Measurements from ENCODE around the gene HAS3. TPM values are rescaled to one million over a fixed set of nuclear protein-coding genes. Genes with fewer than 3 reads are reported as not detected.
"Not testable (repeated sequence)": the region's sequence is repeated elsewhere in the genome, so short reads cannot be mapped to it uniquely, and the experiment has no call there.

HAS3 gene
- total RNA-seq, 6 experiments from 2014 or later, result 0.39 to 1.0 (median 0.63) TPM

DNA sequence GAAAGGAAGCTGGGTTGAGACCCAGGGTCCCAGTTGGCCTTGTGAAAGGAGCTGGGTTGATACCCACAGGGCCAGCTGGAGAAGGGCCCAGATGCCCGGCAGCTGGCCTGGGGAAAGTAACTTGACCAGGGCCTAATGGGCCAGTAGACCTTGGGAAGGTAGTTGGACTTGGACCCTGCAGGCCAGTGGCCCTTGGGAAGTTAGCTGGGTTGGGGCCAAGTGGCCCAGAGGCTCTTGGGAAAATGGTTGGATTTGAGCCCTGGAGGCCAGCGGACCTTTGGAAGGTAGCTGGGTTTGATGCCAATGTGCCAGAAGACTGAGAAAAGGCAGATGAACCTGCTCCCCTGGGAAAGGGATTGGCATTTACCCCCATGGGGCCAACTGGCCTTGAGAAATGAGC is 13.5 kb downstream of the HAS3 start:
- ATAC-seq (peak; percentile 93 to 95 (median 94)), DNase-seq (peak; percentile 76 to 91 (median 88))
- Histone ChIP-seq H3K27me3 (no peaks in the 10 kb centered on the region), H3K36me3 (peaks cover 0 to 9% (median 5%) of the 10 kb centered on the region in 4 donors), H3K27ac (peak overlapping the region in 2 of 3 donors; percentile 2 to 68), H3K4me1 (peaks cover 0 to 28% (median 12%) of the 10 kb centered on the region in 4 donors), H3K9me3 (no peaks in the 10 kb centered on the region), H3K4me3 (no peak overlapping the region)
- WGBS (ENCODE audit: insufficient coverage, low coverage, low lambda C conversion rate, missing lambda C conversion rate), result 0% methylated on average over 1 of the region's 2 CpGs
- TF ChIP-seq, protein P1, sequence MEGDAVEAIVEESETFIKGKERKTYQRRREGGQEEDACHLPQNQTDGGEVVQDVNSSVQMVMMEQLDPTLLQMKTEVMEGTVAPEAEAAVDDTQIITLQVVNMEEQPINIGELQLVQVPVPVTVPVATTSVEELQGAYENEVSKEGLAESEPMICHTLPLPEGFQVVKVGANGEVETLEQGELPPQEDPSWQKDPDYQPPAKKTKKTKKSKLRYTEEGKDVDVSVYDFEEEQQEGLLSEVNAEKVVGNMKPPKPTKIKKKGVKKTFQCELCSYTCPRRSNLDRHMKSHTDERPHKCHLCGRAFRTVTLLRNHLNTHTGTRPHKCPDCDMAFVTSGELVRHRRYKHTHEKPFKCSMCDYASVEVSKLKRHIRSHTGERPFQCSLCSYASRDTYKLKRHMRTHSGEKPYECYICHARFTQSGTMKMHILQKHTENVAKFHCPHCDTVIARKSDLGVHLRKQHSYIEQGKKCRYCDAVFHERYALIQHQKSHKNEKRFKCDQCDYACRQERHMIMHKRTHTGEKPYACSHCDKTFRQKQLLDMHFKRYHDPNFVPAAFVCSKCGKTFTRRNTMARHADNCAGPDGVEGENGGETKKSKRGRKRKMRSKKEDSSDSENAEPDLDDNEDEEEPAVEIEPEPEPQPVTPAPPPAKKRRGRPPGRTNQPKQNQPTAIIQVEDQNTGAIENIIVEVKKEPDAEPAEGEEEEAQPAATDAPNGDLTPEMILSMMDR (IDR thresholded peaks at IDR 0.05), result no peak
- TF ChIP-seq POLR2A (IDR thresholded peaks at IDR 0.05), result no peak
- intact Hi-C loops (cut with DNase I), result loop anchor here in 1 of 2 donors (10.0 kb wide), 1 partner anchor 274 kb away; the partner anchor contains the start of gene TANGO6

DNA sequence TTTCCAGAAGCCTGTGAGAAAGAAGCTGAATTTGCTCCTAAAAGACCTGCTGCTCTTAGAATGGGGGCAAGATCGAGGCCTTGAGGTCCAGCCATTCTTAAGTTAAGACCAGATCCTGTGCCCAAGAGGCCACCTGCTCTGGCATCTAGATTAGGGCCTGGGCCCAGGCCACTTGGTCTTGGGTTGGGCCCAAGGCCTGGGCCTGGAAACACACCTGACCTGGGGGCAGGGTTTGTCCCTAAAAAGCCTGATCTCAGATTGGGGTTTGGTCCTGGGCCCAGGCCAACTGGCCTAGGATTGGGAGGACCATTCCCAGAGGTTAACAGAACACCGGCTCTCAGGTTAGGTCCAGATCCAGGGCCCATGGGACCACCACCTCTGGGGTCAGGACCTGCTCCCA is 14.1 kb downstream of the HAS3 start:
- ATAC-seq (peak in 3 of 4 donors; percentile 10 to 66 (median 23)), DNase-seq (peak in 2 of 3 donors; percentile 62 to 69)
- Histone ChIP-seq H3K9me3 (no peaks in the 10 kb centered on the region), H3K4me3 (no peak overlapping the region), H3K27me3 (no peaks in the 10 kb centered on the region), H3K36me3 (peaks cover 0 to 9% (median 5%) of the 10 kb centered on the region in 4 donors), H3K27ac (peak overlapping the region in 2 of 3 donors; percentile 6 to 68), H3K4me1 (peaks cover 0 to 30% (median 12%) of the 10 kb centered on the region in 4 donors)
- no peak for TF ChIP-seq POLR2A (IDR thresholded peaks at IDR 0.05)
- TF ChIP-seq, protein P1 (IDR thresholded peaks at IDR 0.05), result no peak
- no CpG with 5 or more reads among the region's 2 CpGs for WGBS (ENCODE audit: insufficient coverage, low coverage, low lambda C conversion rate, missing lambda C conversion rate)
- intact Hi-C loops (cut with DNase I), result loop anchor here in 1 of 2 donors (10.0 kb wide), 1 partner anchor 275 kb away; the partner anchor contains the start of gene TANGO6

DNA sequence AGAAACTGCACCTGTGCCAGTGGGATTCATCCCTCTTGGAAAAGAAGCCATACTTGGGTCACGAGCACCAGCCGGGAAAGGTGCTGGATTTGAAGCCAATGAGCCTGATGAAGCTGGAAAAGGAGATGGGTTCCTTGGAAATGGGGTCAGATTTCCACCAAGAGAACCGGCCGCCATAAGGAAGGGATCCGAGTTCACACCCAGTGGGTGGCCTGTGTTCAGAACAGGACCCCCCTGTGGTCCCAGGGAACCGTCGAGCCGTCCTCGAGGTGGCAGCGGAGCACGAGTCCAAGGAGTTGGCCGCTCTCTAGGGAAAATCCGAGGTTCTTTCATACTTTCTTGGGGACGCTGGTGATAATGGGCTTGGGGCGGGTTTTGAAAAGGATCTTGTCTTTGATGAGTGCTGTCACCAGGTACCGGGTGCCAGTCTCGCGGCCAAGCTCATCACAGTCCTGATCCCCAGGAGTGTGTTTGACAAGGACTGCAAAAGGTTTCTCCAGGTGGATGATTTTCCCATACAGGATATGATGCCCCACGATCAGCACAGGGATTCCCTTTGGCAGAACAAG is 14.7 kb downstream of the HAS3 start:
- H3K27me3 ChIP-seq, result no peaks in the 10 kb centered on the region
- no peaks in the 10 kb centered on the region for H3K9me3 ChIP-seq
- TF ChIP-seq POLR2A (IDR thresholded peaks at IDR 0.05), result no peak
- TF ChIP-seq, protein P1 (IDR thresholded peaks at IDR 0.05), result no peak
- WGBS (ENCODE audit: insufficient coverage, low coverage, low lambda C conversion rate, missing lambda C conversion rate), result 91% methylated on average over 4 of the region's 19 CpGs
- peak overlapping the region in 1 of 3 donors; percentile 68 for H3K27ac ChIP-seq
- DNase-seq, result peak in 1 of 3 donors; percentile 38
- intact Hi-C loops (cut with DNase I), result loop anchor here in 1 of 2 donors (5.0 kb wide), 1 partner anchor 218 kb away; no protein-coding TSS in a partner anchor
- H3K36me3 ChIP-seq, result peaks cover 0 to 9% (median 5%) of the 10 kb centered on the region in 4 donors
- no peak overlapping the region for H3K4me3 ChIP-seq
- peaks cover 0 to 30% (median 12%) of the 10 kb centered on the region in 4 donors for H3K4me1 ChIP-seq
- ATAC-seq, result no peak

DNA sequence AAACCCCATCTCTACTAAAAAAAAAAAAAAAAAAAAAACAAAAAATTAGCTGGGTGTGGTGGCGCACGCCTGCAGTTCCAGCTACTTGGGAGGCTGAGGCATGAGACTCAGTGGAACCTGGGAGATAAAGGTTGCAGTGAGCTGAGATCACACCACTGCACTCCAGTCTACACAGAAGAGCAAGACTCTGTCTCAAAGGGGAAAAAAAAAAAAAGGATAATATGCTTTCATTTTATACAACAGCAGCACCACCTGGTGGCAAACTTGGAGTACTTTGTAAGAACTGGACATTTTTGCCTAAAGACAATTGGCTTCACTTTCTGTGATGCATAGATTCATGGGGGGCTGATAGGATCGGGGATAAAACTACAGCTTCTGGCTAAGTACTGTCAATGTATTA is 18.5 kb downstream of the HAS3 start:
- Histone ChIP-seq H3K27ac (no peak overlapping the region), H3K4me3 (no peak overlapping the region), H3K27me3 (no peaks in the 10 kb centered on the region), H3K9me3 (no peaks in the 10 kb centered on the region), H3K36me3 (peaks cover 0 to 9% (median 4%) of the 10 kb centered on the region in 4 donors), H3K4me1 (peaks cover 0 to 32% (median 8%) of the 10 kb centered on the region in 4 donors)
- TF ChIP-seq POLR2A (IDR thresholded peaks at IDR 0.05), result no peak
- TF ChIP-seq, protein P1 (IDR thresholded peaks at IDR 0.05), result peak; percentile 62 to 76 (median 66)
- peak; percentile 54 to 68 (median 60) for ATAC-seq
- intact Hi-C loops (cut with DNase I), result loop anchor here in 1 of 2 donors (5.0 kb wide), 1 partner anchor 222 kb away; no protein-coding TSS in a partner anchor
- 33% methylated on average over 1 of the region's 3 CpGs for WGBS (ENCODE audit: insufficient coverage, low coverage, low lambda C conversion rate, missing lambda C conversion rate)
- DNase-seq, result no peak

DNA sequence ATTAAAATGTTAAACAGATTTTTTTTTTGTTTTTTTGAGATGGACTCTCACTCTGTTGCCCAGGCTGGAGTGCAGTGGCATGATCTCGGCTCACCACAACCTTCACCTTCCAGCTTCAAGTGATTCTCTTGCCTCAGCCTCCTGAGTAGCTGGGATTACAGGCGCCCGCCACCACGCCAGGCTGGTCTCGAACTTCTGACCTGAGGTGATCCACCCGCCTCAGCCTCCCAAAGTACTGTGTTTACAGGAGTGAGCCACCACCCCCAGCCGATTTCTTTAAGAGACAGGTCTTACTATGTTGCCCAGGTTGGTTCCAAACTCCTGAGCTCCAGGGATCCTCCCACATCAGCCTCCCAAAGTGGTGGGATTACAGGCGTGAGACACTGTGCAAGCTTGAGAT is 19.0 kb downstream of the HAS3 start:
- not testable (repeated sequence) for ATAC-seq, H3K4me3 ChIP-seq, H3K9me3 ChIP-seq, H3K27me3 ChIP-seq, DNase-seq, H3K36me3 ChIP-seq, H3K27ac ChIP-seq
- intact Hi-C loops (cut with DNase I), result loop anchor here in 1 of 2 donors (5.0 kb wide), 1 partner anchor 222 kb away; no protein-coding TSS in a partner anchor
- H3K4me1 ChIP-seq, result peaks cover 0 to 29% (median 5%) of the 10 kb centered on the region in 4 donors
- WGBS (ENCODE audit: insufficient coverage, low coverage, low lambda C conversion rate, missing lambda C conversion rate), result 88% methylated on average over 6 of the region's 8 CpGs

DNA sequence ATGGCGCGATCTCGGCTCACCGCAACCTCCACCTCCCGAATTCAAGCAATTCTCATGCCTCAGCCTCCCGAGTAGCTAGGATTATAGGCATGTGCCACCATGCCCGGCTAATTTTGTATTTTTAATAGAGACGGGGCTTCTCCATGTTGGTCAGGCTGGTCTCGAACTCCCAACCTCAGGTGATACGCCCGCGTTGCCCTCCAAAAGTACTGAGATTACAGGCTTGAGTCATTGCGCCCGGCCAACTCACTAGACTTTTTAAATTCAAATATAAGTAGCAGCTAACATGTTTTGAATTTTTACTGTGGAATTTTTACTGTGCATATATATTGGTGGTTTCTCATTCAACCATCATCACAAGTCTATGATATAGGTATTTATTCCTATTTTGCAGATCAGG is 19.5 kb downstream of the HAS3 start:
- H3K27ac ChIP-seq, H3K9me3 ChIP-seq, DNase-seq, ATAC-seq, H3K36me3 ChIP-seq, H3K4me3 ChIP-seq, H3K27me3 ChIP-seq: not testable (repeated sequence)
- peaks cover 0 to 23% (median 0%) of the 10 kb centered on the region in 4 donors for H3K4me1 ChIP-seq
- WGBS (ENCODE audit: insufficient coverage, low coverage, low lambda C conversion rate, missing lambda C conversion rate), result 98% methylated on average over 10 of the region's 14 CpGs
- intact Hi-C loops (cut with DNase I), result loop anchor here in 1 of 2 donors (5.0 kb wide), 1 partner anchor 223 kb away; no protein-coding TSS in a partner anchor
